MM.1S (cell line): Measurements from ENCODE around the gene ARID1A.

Experiments used
- DNase-seq: peaks from one replicate; pipeline ENCODE4 v3.0.0-alpha.2; 2015
- H2AFZ ChIP-seq: fragments of 300-600 bp; sonication (generic); 2 replicates; pipeline ENCODE4 v1.6.0; 2016; ENCODE audit warnings: antibody characterized with exemption, low read length
- H3F3A ChIP-seq: fragments of 300-600 bp; sonication (generic); 2 replicates; pipeline ENCODE4 v1.6.1; 2016; ENCODE audit warnings: mild to moderate bottlenecking, antibody characterized with exemption, low read length, moderate library complexity, mixed read lengths; ENCODE audit not compliant: insufficient read depth
- H3K27ac ChIP-seq: fragments of 300-600 bp; sonication (generic); 2 replicates; pipeline ENCODE4 v1.5.1; 2016; ENCODE audit warnings: mild to moderate bottlenecking, low read length
- H3K27me3 ChIP-seq: fragments of 300-600 bp; sonication (generic); replicated peaks from 2 replicates; pipeline ENCODE4 v1.6.0; 2016; ENCODE audit warnings: low read length; ENCODE audit not compliant: insufficient read depth
- H3K36me3 ChIP-seq: fragments of 300-600 bp; sonication (generic); replicated peaks from 2 replicates; pipeline ENCODE4 v1.6.1; 2016; ENCODE audit warnings: mild to moderate bottlenecking, low read length, mixed read lengths; ENCODE audit not compliant: insufficient read depth
- H3K4me1 ChIP-seq: fragments of 300-600 bp; sonication (generic); 2 replicates; pipeline ENCODE4 v1.6.1; 2016; ENCODE audit warnings: low read length, mixed read lengths
- H3K4me2 ChIP-seq: fragments of 300-600 bp; sonication (generic); 2 replicates; pipeline ENCODE4 v1.6.0; 2016; ENCODE audit warnings: low read depth, low read length
- H3K4me3 ChIP-seq: fragments of 300-600 bp; sonication (generic); 2 replicates; pipeline ENCODE4 v1.5.1; 2016; ENCODE audit warnings: low read length, mixed read lengths
- H3K79me2 ChIP-seq: fragments of 300-600 bp; sonication (generic); 2 replicates; pipeline ENCODE4 v1.6.1; 2016; ENCODE audit warnings: mixed run types, low read length, mixed read lengths
- H3K9ac ChIP-seq: fragments of 300-600 bp; sonication (generic); 2 replicates; pipeline ENCODE4 v1.6.1; 2016; ENCODE audit warnings: low read length, mixed read lengths
- H3K9me2 ChIP-seq: fragments of 300-600 bp; sonication (generic); replicated peaks from 2 replicates; pipeline ENCODE4 v1.6.1; 2016; ENCODE audit warnings: mild to moderate bottlenecking, low read length, mixed read lengths; ENCODE audit not compliant: insufficient read depth
- H3K9me3 ChIP-seq: fragments of 300-600 bp; sonication (generic); replicated peaks from 2 replicates; pipeline ENCODE4 v1.6.1; 2016; ENCODE audit warnings: mild to moderate bottlenecking, low read length, mixed read lengths; ENCODE audit not compliant: insufficient read depth
- H4K20me1 ChIP-seq: fragments of 300-600 bp; sonication (generic); 2 replicates; pipeline ENCODE4 v1.6.1; 2016; ENCODE audit warnings: mild to moderate bottlenecking, low read length, moderate library complexity, mixed read lengths; ENCODE audit not compliant: insufficient read depth
- EZH2 ChIP-seq: fragments of 300-600 bp; sonication (generic); optimal IDR thresholded peaks from 2 replicates; pipeline ENCODE3; 2017; ENCODE audit warnings: low read depth, mild to moderate bottlenecking, antibody characterized with exemption, low read length, mixed read lengths
- EZH2phosphoT487 ChIP-seq: fragments of 300-600 bp; sonication (generic); IDR thresholded peaks from 2 replicates; pipeline ENCODE4 v1.6.1; 2018; ENCODE audit warnings: antibody characterized with exemption, low read length
- TF ChIP-seq, protein P1 (sequence below): fragments of 300-600 bp; sonication (generic); IDR thresholded peaks from 2 replicates; pipeline ENCODE4 v1.5.1; 2016; ENCODE audit warnings: antibody characterized with exemption, low read length, mixed read lengths

The ARID1A gene

GRCh38 chr1:26814893-26815292 lies 119.1 kb downstream of the ARID1A start:
- Histone ChIP-seq H3K27me3 (no peaks in the 10 kb centered on the region), H3K27ac (no peak overlapping the region), H3K4me1 (no peaks in the 10 kb centered on the region), H3K9me3 (no peaks in the 10 kb centered on the region), H3K9me2 (no peaks in the 10 kb centered on the region), H4K20me1 (no peaks in the 10 kb centered on the region), H3K4me2 (no peak overlapping the region), H2AFZ (no peak overlapping the region), H3K79me2 (no peaks in the 10 kb centered on the region), H3F3A (no peaks in the 10 kb centered on the region), H3K36me3 (no peaks in the 10 kb centered on the region), H3K9ac (no peak overlapping the region), H3K4me3 (no peak overlapping the region)
- no peak for DNase-seq
- TF ChIP-seq EZH2phosphoT487 = no peak
- TF ChIP-seq EZH2 = no peak
- TF ChIP-seq, protein P1, sequence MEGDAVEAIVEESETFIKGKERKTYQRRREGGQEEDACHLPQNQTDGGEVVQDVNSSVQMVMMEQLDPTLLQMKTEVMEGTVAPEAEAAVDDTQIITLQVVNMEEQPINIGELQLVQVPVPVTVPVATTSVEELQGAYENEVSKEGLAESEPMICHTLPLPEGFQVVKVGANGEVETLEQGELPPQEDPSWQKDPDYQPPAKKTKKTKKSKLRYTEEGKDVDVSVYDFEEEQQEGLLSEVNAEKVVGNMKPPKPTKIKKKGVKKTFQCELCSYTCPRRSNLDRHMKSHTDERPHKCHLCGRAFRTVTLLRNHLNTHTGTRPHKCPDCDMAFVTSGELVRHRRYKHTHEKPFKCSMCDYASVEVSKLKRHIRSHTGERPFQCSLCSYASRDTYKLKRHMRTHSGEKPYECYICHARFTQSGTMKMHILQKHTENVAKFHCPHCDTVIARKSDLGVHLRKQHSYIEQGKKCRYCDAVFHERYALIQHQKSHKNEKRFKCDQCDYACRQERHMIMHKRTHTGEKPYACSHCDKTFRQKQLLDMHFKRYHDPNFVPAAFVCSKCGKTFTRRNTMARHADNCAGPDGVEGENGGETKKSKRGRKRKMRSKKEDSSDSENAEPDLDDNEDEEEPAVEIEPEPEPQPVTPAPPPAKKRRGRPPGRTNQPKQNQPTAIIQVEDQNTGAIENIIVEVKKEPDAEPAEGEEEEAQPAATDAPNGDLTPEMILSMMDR = no peak

GRCh38 chr1:26820784-26821269 lies 125.0 kb downstream of the ARID1A start:
- Histone ChIP-seq H3K9me3 (no peaks in the 10 kb centered on the region), H2AFZ (peak overlapping the region; percentile 69), H3K4me3 (no peak overlapping the region; the same call in 1 of the 2 replicates), H3K4me1 (peaks cover 1% of the 10 kb centered on the region; the same call in 1 of the 2 replicates), H3K27me3 (no peaks in the 10 kb centered on the region), H3K4me2 (peak overlapping the region; percentile 50), H3F3A (peaks cover 7% of the 10 kb centered on the region), H4K20me1 (no peaks in the 10 kb centered on the region), H3K9me2 (no peaks in the 10 kb centered on the region), H3K27ac (peak overlapping the region; percentile 30; the same call in 1 of the 2 replicates), H3K36me3 (no peaks in the 10 kb centered on the region), H3K79me2 (no peaks in the 10 kb centered on the region; the same call in 1 of the 2 replicates), H3K9ac (no peak overlapping the region)
- TF ChIP-seq EZH2phosphoT487 = no peak
- TF ChIP-seq, protein P1 = peak; percentile 63
- peak; percentile 72 for DNase-seq

DNA sequence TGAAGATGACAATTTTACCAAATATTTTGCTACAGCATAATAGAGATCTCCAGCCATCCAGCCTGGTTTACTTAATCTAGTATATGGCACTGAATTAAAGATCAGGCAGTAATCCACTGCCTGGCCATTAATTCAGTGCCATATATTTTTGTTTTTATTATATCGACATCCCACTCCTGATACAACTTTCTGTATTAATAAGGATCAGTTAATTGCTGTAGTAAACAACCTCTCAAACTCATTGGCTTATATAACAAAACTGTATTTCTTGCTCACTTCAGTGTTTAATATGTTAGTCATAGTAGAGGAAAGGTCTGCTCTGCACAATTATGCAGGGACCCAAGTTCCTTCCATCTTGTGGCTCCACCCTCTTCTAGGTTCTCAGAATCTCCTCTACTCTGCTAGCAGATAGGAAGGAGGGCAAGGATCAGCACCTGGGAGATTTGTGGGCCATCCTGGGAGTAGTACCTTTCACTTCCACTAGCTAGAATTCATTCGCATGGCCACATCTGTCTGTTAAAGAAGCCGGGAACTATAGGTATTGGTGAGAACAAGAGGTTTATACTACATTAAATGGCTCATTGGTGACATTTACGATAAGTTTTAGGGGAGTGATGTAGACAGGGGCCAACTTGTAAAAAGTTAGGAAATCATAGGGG lies 127.1 kb downstream of the ARID1A start:
- H3K36me3 ChIP-seq = no peaks in the 10 kb centered on the region
- H2AFZ ChIP-seq = no peak overlapping the region
- H4K20me1 ChIP-seq = no peaks in the 10 kb centered on the region
- TF ChIP-seq EZH2 = no peak
- TF ChIP-seq, protein P1 = no peak
- no peak for TF ChIP-seq EZH2phosphoT487
- no peaks in the 10 kb centered on the region for H3K9me2 ChIP-seq
- peaks cover 13% of the 10 kb centered on the region for H3K79me2 ChIP-seq
- H3K4me2 ChIP-seq = no peak overlapping the region
- peaks cover 7% of the 10 kb centered on the region for H3F3A ChIP-seq
- H3K4me1 ChIP-seq = peaks cover 5% of the 10 kb centered on the region; the same call in 1 of the 2 replicates
- no peak overlapping the region for H3K27ac ChIP-seq
- DNase-seq = no peak
- H3K9ac ChIP-seq = no peak overlapping the region
- H3K27me3 ChIP-seq = no peaks in the 10 kb centered on the region
- H3K9me3 ChIP-seq = no peaks in the 10 kb centered on the region
- no peak overlapping the region for H3K4me3 ChIP-seq
